Fibroblast of pulmonary artery (primary cell): ENCODE results near the gene FAM89B.

ENCODE experiments used
- DNase-seq: peaks from one replicate; pipeline ENCODE4 v3.0.0-alpha.2; 2010; ENCODE audit warnings: low read depth
- H3K4me3 ChIP-seq: replicated peaks from 2 replicates; pipeline ENCODE4 v1.5.1; 2011; ENCODE audit warnings: low read depth, mild to moderate bottlenecking, control low read depth, low read length, moderate library complexity
- CTCF ChIP-seq: IDR thresholded peaks from 2 replicates; pipeline ENCODE4 v1.5.1; 2011; ENCODE audit warnings: mild to moderate bottlenecking, control low read depth, low read length, inconsistent platforms; ENCODE audit errors: missing control alignments

FAM89B gene

GRCh38 chr11:65539744-65540289, 32.5 kb upstream of the FAM89B start:
- DNase-seq: no peak
- no peak for TF ChIP-seq CTCF
- peak overlapping the region; percentile 55 for H3K4me3 ChIP-seq

GRCh38 chr11:65540290-65541092, 31.8 kb upstream of the FAM89B start:
- peak; percentile 88 for DNase-seq
- peak overlapping the region; percentile 55 for H3K4me3 ChIP-seq
- TF ChIP-seq CTCF: peak; percentile 67

- TF ChIP-seq CTCF: no peak
- H3K4me3 ChIP-seq: peak overlapping the region; percentile 55
- no peak for DNase-seq
Observed at GRCh38 chr11:65541093-65541982, 31.0 kb upstream of the FAM89B start.

- H3K4me3 ChIP-seq: no peak overlapping the region
- TF ChIP-seq CTCF: no peak
- no peak for DNase-seq
Observed at GRCh38 chr11:65542738-65543390, 29.5 kb upstream of the FAM89B start.

- no peak for DNase-seq
- no peak for TF ChIP-seq CTCF
- no peak overlapping the region for H3K4me3 ChIP-seq
Observed at GRCh38 chr11:65545853-65546216, 26.5 kb upstream of the FAM89B start.

- DNase-seq: no peak
- no peak for TF ChIP-seq CTCF
- no peak overlapping the region for H3K4me3 ChIP-seq
Observed at GRCh38 chr11:65546217-65546958, 25.9 kb upstream of the FAM89B start.
